GM23338 (cell line): ENCODE measurements around the gene POLR3G. TPM values are rescaled to one million over a fixed set of nuclear protein-coding genes. Genes with fewer than 3 reads are reported as not detected.

ENCODE experiments used
- ATAC-seq: fragments of 200-7000 bp; cut with Tn5 transposase; 3 replicates; pipeline ENCODE4 v1.9.1; 2020
- DNase-seq: peaks from one replicate; pipeline ENCODE4 v3.0.0-alpha.2; 2015; ENCODE audit warnings: low spot score
- H2AFZ ChIP-seq: fragments of 200-600 bp; sonication (generic); 2 replicates; pipeline ENCODE4 v1.8.0; 2016; ENCODE audit warnings: antibody characterized with exemption, mild to moderate bottlenecking, moderate library complexity
- H3F3A ChIP-seq: fragments of 200-600 bp; sonication (generic); replicated peaks from 2 replicates; pipeline ENCODE4 v1.8.0; 2017; ENCODE audit warnings: antibody characterized with exemption, mixed run types, low read depth
- H3K27ac ChIP-seq: fragments of 200-600 bp; sonication (generic); 2 replicates; pipeline ENCODE4 v1.6.1; 2016; ENCODE audit warnings: low read depth
- H3K27me3 ChIP-seq: fragments of 200-600 bp; sonication (generic); 2 replicates; pipeline ENCODE4 v1.8.0; 2016; ENCODE audit warnings: mild to moderate bottlenecking, mixed run types, moderate library complexity; ENCODE audit not compliant: insufficient read depth
- H3K36me3 ChIP-seq: fragments of 200-600 bp; sonication (generic); 2 replicates; pipeline ENCODE4 v1.8.0; 2016; ENCODE audit warnings: mild to moderate bottlenecking; ENCODE audit not compliant: insufficient read depth
- H3K4me1 ChIP-seq: fragments of 200-600 bp; sonication (generic); 2 replicates; pipeline ENCODE4 v1.8.0; 2016; ENCODE audit warnings: mild to moderate bottlenecking, moderate library complexity; ENCODE audit not compliant: insufficient read depth
- H3K4me2 ChIP-seq: fragments of 200-600 bp; sonication (generic); 2 replicates; pipeline ENCODE4 v1.7.1; 2017; ENCODE audit warnings: mixed run types
- H3K4me3 ChIP-seq: fragments of 200-600 bp; sonication (generic); 2 replicates; pipeline ENCODE4 v1.6.1; 2016; ENCODE audit warnings: mixed run types
- H3K79me2 ChIP-seq: fragments of 200-600 bp; sonication (generic); replicated peaks from 2 replicates; pipeline ENCODE4 v1.8.0; 2017; ENCODE audit warnings: mild to moderate bottlenecking; ENCODE audit not compliant: insufficient read depth
- H3K9me2 ChIP-seq: fragments of 200-600 bp; sonication (generic); 2 replicates; pipeline ENCODE4 v1.8.0; 2017; ENCODE audit not compliant: insufficient read depth
- H4K20me1 ChIP-seq: fragments of 200-600 bp; sonication (generic); replicated peaks from 2 replicates; pipeline ENCODE4 v1.8.0; 2017; ENCODE audit warnings: mild to moderate bottlenecking; ENCODE audit not compliant: insufficient read depth
- H3K27ac Mint-ChIP-seq: 2 replicates; pipeline ENCODE4 v1.8.0; 2020; ENCODE audit warnings: inconsistent platforms, mild to moderate bottlenecking, moderate library complexity, mixed read lengths
- H3K27me3 Mint-ChIP-seq: 3 replicates; pipeline ENCODE4 v1.8.0; 2022; ENCODE audit warnings: low read depth, mild to moderate bottlenecking, moderate library complexity, mixed read lengths, inconsistent platforms; ENCODE audit not compliant: insufficient read depth, poor library complexity
- H3K36me3 Mint-ChIP-seq: 3 replicates; pipeline ENCODE4 v1.8.0; 2021; ENCODE audit warnings: low read depth, mild to moderate bottlenecking, inconsistent platforms, moderate library complexity, mixed read lengths
- H3K4me1 Mint-ChIP-seq: 3 replicates; pipeline ENCODE4 v1.8.0; 2020; ENCODE audit warnings: mild to moderate bottlenecking, inconsistent platforms, mixed read lengths
- H3K4me3 Mint-ChIP-seq: 3 replicates; pipeline ENCODE4 v1.8.0; 2021; ENCODE audit warnings: moderate library complexity, mild to moderate bottlenecking, inconsistent platforms, mixed read lengths
- H3K9me3 Mint-ChIP-seq: 3 replicates; pipeline ENCODE4 v1.8.0; 2020; ENCODE audit warnings: moderate library complexity, mild to moderate bottlenecking, inconsistent platforms, mixed read lengths
- EZH2 ChIP-seq: fragments of 200-600 bp; sonication (generic); IDR thresholded peaks from one replicate; pipeline ENCODE4 v1.8.0; 2017; ENCODE audit warnings: antibody characterized with exemption, mild to moderate bottlenecking, low read depth; ENCODE audit not compliant: unreplicated experiment
- JUNB ChIP-seq: IDR thresholded peaks from one replicate; pipeline ENCODE4 v1.6.1; 2016; ENCODE audit warnings: antibody characterized with exemption; ENCODE audit not compliant: unreplicated experiment
- NANOG ChIP-seq: IDR thresholded peaks from 2 replicates; pipeline ENCODE4 v1.6.1; 2016; ENCODE audit warnings: antibody characterized with exemption, borderline replicate concordance
- POLR2AphosphoS5 ChIP-seq: IDR thresholded peaks from 2 replicates; pipeline ENCODE4 v1.6.1; 2016; ENCODE audit warnings: antibody characterized with exemption, low read depth
- ZNF114 ChIP-seq: fragments of 250-450 bp; sonication (Bioruptor Pico); IDR thresholded peaks from 2 replicates; pipeline ENCODE4 v1.5.0; 2020; ENCODE audit warnings: mild to moderate bottlenecking, moderate library complexity
- ZNF331 ChIP-seq: fragments of 250-450 bp; sonication (Bioruptor Pico); IDR thresholded peaks from 2 replicates; pipeline ENCODE4 v1.5.0; 2020; ENCODE audit warnings: low read depth, mild to moderate bottlenecking, moderate library complexity
- polyA plus RNA-seq: library from polyadenylated mRNA; unstranded; fragments of >200 nt; fragmentation: Nextera tagmentation; extraction: Ambion mirVana; gene quantifications from 2 replicates; pipeline ENCODE4 v1.2.1, GENCODE V29; 2016
- total RNA-seq: library from RNA; depleted of rRNA; stranded (reverse); fragments of >200 nt; shearing (Covaris generic); gene quantifications from 2 replicates; pipeline ENCODE4 v1.2.3, GENCODE V29; 2014
- TF ChIP-seq, protein P1 (sequence below): IDR thresholded peaks from one replicate; pipeline ENCODE4 v1.6.1; 2018; ENCODE audit warnings: antibody characterized with exemption; ENCODE audit not compliant: unreplicated experiment
- TF ChIP-seq, protein P2 (sequence below): fragments of 250-450 bp; sonication (Bioruptor Pico); IDR thresholded peaks from 2 replicates; pipeline ENCODE4 v1.5.0; 2020; ENCODE audit warnings: mild to moderate bottlenecking, moderate library complexity

The POLR3G gene
- total and polyA plus RNA-seq, 2 experiments from 2014 or later, result 147 to 376 TPM

DNA sequence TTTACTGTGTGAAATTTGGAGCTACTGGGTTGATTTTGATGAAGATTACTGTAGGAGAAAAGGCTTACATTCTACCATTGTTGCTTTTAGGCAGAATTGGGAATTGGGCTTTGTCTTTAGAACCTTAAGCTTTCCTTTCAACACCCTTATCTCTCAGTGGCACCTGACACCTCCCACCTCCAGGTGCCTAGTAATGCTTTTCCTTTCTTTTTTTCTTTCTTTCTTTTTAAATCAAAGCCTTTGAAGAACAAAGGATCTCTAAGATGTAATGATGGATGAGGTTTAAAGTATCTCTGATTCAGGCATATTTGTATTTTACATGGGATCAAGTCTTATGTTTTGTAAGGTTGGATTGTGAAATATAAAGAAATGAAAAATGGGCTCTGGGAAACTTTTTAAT is 81.0 kb downstream of the POLR3G start:
- Mint-ChIP-seq H3K4me3 (no peak overlapping the region), H3K9me3 (no peaks in the 10 kb centered on the region; the same call in 2 of the 3 replicates), H3K27me3 (peaks cover 9% of the 10 kb centered on the region), H3K27ac (no peak overlapping the region), H3K4me1 (peaks cover 52% of the 10 kb centered on the region), H3K36me3 (no peaks in the 10 kb centered on the region; the same call in 2 of the 3 replicates)
- no peak for ATAC-seq
- Histone ChIP-seq H3K36me3 (no peaks in the 10 kb centered on the region), H4K20me1 (no peaks in the 10 kb centered on the region), H3K4me3 (no peak overlapping the region), H3K27me3 (no peaks in the 10 kb centered on the region), H2AFZ (no peak overlapping the region), H3K27ac (no peak overlapping the region; the same call in 1 of the 2 replicates), H3K79me2 (peaks cover 17% of the 10 kb centered on the region), H3F3A (no peaks in the 10 kb centered on the region), H3K4me2 (peak overlapping the region; percentile 81), H3K9me2 (no peaks in the 10 kb centered on the region), H3K4me1 (peaks cover 56% of the 10 kb centered on the region)
- no peak for DNase-seq
- no peak for TF ChIP-seq EZH2
- no peak for TF ChIP-seq JUNB
- no peak for TF ChIP-seq ZNF114 (CRISPR knock-in tag)
- no peak for TF ChIP-seq POLR2AphosphoS5
- no peak for TF ChIP-seq ZNF331
- no peak for TF ChIP-seq NANOG

DNA sequence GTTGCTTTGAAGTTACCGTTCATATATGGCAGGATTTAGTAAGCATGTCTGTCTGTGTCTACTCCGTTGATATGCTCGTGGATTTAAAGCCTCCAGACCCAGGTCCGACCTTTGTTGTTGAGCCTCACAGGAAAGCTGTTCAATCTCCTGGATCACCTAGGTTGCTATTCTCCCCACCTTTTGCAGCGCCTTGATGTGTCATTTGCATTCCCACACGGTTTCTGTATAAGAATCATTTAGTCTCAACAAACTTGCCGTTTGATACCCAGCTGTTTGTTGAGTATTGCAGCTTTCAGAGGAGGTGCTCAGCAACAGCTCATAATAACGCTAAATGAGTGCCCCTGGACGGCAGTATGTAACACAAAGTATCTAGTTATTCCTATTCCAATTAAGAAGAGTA is 82.7 kb downstream of the POLR3G start:
- no peaks in the 10 kb centered on the region; the same call in 2 of the 3 replicates for H3K36me3 Mint-ChIP-seq

More for the DNA sequence above, 82.7 kb downstream of the POLR3G start:
- Histone ChIP-seq H3K4me1 (peaks cover 73% of the 10 kb centered on the region), H3F3A (no peaks in the 10 kb centered on the region), H3K4me2 (peak overlapping the region; percentile 81), H3K4me3 (peak overlapping the region; percentile 80), H3K27me3 (no peaks in the 10 kb centered on the region), H3K9me2 (no peaks in the 10 kb centered on the region), H3K79me2 (peaks cover 34% of the 10 kb centered on the region), H4K20me1 (no peaks in the 10 kb centered on the region), H2AFZ (no peak overlapping the region), H3K27ac (no peak overlapping the region), H3K36me3 (no peaks in the 10 kb centered on the region)
- no peak overlapping the region; the same call in 1 of the 2 replicates for H3K27ac Mint-ChIP-seq
- H3K27me3 Mint-ChIP-seq, result peaks cover 5% of the 10 kb centered on the region
- ATAC-seq (no peak), DNase-seq (peak; percentile 48)
- H3K9me3 Mint-ChIP-seq, result no peaks in the 10 kb centered on the region; the same call in 2 of the 3 replicates
- peaks cover 69% of the 10 kb centered on the region for H3K4me1 Mint-ChIP-seq
- TF ChIP-seq, protein P1, sequence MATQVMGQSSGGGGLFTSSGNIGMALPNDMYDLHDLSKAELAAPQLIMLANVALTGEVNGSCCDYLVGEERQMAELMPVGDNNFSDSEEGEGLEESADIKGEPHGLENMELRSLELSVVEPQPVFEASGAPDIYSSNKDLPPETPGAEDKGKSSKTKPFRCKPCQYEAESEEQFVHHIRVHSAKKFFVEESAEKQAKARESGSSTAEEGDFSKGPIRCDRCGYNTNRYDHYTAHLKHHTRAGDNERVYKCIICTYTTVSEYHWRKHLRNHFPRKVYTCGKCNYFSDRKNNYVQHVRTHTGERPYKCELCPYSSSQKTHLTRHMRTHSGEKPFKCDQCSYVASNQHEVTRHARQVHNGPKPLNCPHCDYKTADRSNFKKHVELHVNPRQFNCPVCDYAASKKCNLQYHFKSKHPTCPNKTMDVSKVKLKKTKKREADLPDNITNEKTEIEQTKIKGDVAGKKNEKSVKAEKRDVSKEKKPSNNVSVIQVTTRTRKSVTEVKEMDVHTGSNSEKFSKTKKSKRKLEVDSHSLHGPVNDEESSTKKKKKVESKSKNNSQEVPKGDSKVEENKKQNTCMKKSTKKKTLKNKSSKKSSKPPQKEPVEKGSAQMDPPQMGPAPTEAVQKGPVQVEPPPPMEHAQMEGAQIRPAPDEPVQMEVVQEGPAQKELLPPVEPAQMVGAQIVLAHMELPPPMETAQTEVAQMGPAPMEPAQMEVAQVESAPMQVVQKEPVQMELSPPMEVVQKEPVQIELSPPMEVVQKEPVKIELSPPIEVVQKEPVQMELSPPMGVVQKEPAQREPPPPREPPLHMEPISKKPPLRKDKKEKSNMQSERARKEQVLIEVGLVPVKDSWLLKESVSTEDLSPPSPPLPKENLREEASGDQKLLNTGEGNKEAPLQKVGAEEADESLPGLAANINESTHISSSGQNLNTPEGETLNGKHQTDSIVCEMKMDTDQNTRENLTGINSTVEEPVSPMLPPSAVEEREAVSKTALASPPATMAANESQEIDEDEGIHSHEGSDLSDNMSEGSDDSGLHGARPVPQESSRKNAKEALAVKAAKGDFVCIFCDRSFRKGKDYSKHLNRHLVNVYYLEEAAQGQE, result no peak
- no peak for TF ChIP-seq POLR2AphosphoS5
- no peak for TF ChIP-seq ZNF114 (CRISPR knock-in tag)
- TF ChIP-seq, protein P2, sequence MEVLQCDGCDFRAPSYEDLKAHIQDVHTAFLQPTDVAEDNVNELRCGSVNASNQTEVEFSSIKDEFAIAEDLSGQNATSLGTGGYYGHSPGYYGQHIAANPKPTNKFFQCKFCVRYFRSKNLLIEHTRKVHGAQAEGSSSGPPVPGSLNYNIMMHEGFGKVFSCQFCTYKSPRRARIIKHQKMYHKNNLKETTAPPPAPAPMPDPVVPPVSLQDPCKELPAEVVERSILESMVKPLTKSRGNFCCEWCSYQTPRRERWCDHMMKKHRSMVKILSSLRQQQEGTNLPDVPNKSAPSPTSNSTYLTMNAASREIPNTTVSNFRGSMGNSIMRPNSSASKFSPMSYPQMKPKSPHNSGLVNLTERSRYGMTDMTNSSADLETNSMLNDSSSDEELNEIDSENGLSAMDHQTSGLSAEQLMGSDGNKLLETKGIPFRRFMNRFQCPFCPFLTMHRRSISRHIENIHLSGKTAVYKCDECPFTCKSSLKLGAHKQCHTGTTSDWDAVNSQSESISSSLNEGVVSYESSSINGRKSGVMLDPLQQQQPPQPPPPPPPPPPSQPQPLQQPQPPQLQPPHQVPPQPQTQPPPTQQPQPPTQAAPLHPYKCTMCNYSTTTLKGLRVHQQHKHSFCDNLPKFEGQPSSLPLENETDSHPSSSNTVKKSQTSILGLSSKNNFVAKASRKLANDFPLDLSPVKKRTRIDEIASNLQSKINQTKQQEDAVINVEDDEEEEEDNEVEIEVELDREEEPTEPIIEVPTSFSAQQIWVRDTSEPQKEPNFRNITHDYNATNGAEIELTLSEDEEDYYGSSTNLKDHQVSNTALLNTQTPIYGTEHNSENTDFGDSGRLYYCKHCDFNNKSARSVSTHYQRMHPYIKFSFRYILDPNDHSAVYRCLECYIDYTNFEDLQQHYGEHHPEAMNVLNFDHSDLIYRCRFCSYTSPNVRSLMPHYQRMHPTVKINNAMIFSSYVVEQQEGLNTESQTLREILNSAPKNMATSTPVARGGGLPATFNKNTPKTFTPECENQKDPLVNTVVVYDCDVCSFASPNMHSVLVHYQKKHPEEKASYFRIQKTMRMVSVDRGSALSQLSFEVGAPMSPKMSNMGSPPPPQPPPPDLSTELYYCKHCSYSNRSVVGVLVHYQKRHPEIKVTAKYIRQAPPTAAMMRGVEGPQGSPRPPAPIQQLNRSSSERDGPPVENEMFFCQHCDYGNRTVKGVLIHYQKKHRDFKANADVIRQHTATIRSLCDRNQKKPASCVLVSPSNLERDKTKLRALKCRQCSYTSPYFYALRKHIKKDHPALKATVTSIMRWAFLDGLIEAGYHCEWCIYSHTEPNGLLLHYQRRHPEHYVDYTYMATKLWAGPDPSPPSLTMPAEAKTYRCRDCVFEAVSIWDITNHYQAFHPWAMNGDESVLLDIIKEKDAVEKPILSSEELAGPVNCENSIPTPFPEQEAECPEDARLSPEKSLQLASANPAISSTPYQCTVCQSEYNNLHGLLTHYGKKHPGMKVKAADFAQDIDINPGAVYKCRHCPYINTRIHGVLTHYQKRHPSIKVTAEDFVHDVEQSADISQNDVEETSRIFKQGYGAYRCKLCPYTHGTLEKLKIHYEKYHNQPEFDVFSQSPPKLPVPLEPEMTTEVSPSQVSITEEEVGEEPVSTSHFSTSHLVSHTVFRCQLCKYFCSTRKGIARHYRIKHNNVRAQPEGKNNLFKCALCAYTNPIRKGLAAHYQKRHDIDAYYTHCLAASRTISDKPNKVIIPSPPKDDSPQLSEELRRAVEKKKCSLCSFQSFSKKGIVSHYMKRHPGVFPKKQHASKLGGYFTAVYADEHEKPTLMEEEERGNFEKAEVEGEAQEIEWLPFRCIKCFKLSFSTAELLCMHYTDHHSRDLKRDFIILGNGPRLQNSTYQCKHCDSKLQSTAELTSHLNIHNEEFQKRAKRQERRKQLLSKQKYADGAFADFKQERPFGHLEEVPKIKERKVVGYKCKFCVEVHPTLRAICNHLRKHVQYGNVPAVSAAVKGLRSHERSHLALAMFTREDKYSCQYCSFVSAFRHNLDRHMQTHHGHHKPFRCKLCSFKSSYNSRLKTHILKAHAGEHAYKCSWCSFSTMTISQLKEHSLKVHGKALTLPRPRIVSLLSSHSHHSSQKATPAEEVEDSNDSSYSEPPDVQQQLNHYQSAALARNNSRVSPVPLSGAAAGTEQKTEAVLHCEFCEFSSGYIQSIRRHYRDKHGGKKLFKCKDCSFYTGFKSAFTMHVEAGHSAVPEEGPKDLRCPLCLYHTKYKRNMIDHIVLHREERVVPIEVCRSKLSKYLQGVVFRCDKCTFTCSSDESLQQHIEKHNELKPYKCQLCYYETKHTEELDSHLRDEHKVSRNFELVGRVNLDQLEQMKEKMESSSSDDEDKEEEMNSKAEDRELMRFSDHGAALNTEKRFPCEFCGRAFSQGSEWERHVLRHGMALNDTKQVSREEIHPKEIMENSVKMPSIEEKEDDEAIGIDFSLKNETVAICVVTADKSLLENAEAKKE (CRISPR knock-in tag), result no peak
- no peak for TF ChIP-seq JUNB
- TF ChIP-seq NANOG, result peak; percentile 57; the same call in 1 of the 2 replicates
- H3K4me3 Mint-ChIP-seq, result peak overlapping the region; percentile 90
